Omental fat pad (tissue), 4 donors: ENCODE measurements around the gene UPK3A. TPM values are rescaled to one million over a fixed set of nuclear protein-coding genes. Genes with fewer than 3 reads are reported as not detected.

Source experiments
- ATAC-seq: fragments of 150-250 bp; one replicate; pipeline ENCODE4 v1.9.1; 2016; ENCODE audit warnings: mild to moderate bottlenecking, moderate library complexity; ENCODE audit not compliant: low FRiP score
- DNase-seq: peaks from one replicate; pipeline ENCODE4 v3.0.0-alpha.2; 2019; ENCODE audit warnings: low spot score
- total RNA-seq, 4 donors: library from RNA; depleted of rRNA; stranded (reverse); fragments of >200 nt; gene quantifications; one replicate each; pipeline ENCODE4 v1.1.0, GENCODE V29; 2016
- TF ChIP-seq, protein P1 (sequence below), 3 donors: fragments of 450-650 bp; IDR thresholded peaks; one replicate each; pipeline ENCODE4 v1.5.1; 2016 to 2017; ENCODE audit warnings: antibody characterized with exemption in 3 of 3, mild to moderate bottlenecking in 3 of 3, moderate library complexity in 2 of 3

UPK3A gene
- total RNA-seq, 4 donors from 2014 or later = not detected

DNA sequence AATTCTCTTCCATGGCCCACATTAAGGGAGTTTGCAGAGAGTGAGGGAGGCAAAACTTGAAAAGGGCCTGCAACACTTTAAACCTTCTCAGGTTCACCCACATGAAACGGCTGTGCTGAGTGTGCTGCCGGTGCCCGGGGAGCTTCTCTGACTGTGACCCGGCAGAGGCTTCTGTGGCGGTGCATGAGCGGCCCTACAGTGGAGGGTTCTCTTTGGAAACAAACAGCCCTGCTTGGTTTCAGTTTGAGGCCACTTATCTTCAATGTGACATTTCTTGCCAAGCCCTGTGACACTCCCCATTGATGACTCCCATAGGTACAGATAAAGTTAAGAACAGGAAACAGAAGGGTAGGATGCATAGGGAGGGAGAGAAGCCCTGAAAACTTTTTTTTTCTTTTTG, 56.7 kb downstream of the UPK3A start:
- ATAC-seq (no peak), DNase-seq (no peak)
- TF ChIP-seq, protein P1, sequence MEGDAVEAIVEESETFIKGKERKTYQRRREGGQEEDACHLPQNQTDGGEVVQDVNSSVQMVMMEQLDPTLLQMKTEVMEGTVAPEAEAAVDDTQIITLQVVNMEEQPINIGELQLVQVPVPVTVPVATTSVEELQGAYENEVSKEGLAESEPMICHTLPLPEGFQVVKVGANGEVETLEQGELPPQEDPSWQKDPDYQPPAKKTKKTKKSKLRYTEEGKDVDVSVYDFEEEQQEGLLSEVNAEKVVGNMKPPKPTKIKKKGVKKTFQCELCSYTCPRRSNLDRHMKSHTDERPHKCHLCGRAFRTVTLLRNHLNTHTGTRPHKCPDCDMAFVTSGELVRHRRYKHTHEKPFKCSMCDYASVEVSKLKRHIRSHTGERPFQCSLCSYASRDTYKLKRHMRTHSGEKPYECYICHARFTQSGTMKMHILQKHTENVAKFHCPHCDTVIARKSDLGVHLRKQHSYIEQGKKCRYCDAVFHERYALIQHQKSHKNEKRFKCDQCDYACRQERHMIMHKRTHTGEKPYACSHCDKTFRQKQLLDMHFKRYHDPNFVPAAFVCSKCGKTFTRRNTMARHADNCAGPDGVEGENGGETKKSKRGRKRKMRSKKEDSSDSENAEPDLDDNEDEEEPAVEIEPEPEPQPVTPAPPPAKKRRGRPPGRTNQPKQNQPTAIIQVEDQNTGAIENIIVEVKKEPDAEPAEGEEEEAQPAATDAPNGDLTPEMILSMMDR (IDR thresholded peaks at IDR 0.05) = no peak

DNA sequence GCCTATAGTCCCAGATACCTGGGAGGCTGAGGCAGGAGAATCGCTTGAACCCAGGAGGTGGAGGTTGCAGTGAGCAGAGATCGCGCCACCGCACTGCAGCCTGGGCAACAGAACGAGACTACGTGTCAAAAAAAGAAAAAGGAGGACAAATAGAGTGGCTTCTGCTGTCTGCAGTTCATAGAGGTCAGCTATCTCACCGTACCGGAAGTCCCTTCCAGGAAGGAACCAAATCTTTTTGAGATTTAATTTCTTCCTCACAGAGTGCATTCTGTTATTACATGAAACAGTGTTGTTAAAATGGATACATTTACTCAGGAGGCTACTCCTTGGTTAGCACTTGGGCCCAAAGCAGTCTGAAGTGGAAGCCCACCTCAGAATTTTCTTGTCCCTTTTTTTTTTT, 58.4 kb downstream of the UPK3A start:
- TF ChIP-seq, protein P1 (IDR thresholded peaks at IDR 0.05) = no peak
- ATAC-seq = no peak
- DNase-seq = no peak

DNA sequence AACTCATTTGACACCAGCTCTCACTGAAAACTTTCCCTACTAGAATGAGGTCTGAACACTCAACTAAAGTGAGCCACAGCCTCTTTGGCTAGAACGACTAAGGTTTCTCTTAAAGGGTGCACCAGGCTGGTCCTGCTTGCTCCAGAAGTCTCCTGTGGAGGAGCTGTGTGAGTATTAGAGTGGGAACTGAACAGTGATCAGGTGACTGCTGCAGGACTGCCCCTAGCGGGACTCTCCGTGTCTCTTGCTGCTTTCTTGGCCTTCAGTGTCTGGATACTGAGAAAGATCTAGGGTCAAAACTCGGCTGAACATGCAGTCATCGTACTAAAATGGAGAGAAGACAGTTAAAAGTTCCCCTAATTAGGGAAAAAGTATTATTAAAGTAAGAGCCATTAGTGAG, 59.6 kb downstream of the UPK3A start:
- TF ChIP-seq, protein P1 (IDR thresholded peaks at IDR 0.05) = no peak
- DNase-seq (no peak), ATAC-seq (no peak)

Other genes starting within 250 kb of the UPK3A start
- gene NUP50, start 121.0 kb upstream of the UPK3A start, total RNA-seq = 10 to 100 TPM; 33.9 to 66.5 (median 57.7) TPM
- 10 to 100 TPM; 27.4 to 58.8 (median 50.2) TPM for gene KIAA0930, start 44.1 kb upstream of the UPK3A start, total RNA-seq
- 10 to 100 TPM; 16.9 to 59.0 (median 33.7) TPM for gene FAM118A, start 25.0 kb downstream of the UPK3A start, total RNA-seq
- gene SMC1B, start 128.7 kb downstream of the UPK3A start, total RNA-seq = not detected
- gene RIBC2, start 128.7 kb downstream of the UPK3A start, total RNA-seq = under 1 TPM in 1 of 4 donors, not detected in 3; 0.56 TPM
- gene FBLN1, start 217.9 kb downstream of the UPK3A start, total RNA-seq = 100 to 1,000 TPM; 131 to 349 (median 293) TPM